Tibial nerve (tissue), 3 donors: Measurements from ENCODE around the gene SPATA2.

Experiments
- CTCF ChIP-seq, 5 experiments: fragments of 200-600 bp in 3 of 5; fragments of 450-650 bp in 2 of 5; sonication (generic) in 3 of 5; IDR thresholded peaks; one replicate each; pipeline ENCODE4 v1.5.1; 2016 to 2019; ENCODE audit warnings: antibody characterized with exemption in 5 of 5, mild to moderate bottlenecking in 3 of 5, moderate library complexity in 2 of 5
- POLR2A ChIP-seq, 2 donors: fragments of 450-650 bp; IDR thresholded peaks; one replicate each; pipeline ENCODE4 v1.6.1; 2017; ENCODE audit warnings: antibody characterized with exemption in 2 of 2, mild to moderate bottlenecking in 2 of 2, moderate library complexity in 2 of 2

DNA sequence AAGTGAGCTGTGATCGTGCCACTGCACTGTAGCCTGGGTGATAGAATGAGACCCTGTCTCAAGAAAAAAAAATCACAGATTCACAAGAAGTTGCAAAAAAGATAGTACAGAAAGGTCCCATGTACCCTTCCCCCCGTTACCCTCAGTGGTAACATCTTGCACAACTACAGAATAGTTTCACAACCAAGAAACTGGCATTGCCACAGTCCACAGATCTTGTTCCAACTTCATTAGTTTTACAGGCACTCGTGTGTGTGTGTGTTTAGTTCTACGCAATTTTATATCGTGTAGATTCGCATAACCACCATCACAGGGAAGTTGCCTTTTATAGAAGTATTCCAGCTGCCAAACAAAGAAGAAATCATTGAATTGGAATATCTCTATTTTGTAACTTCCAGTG is 19.1 kb downstream of the SPATA2 start:
- TF ChIP-seq CTCF (IDR thresholded peaks at IDR 0.05) (no peak), POLR2A (IDR thresholded peaks at IDR 0.05) (no peak)
